GM18519 (cell line): ENCODE data around the gene NDUFA12.
A peak's percentile ranks its signal among the peaks of the same experiment; 100 is the strongest.
"Not testable (repeated sequence)": the region's sequence is repeated elsewhere in the genome, so short reads cannot be mapped to it uniquely, and the experiment has no call there.

ENCODE experiments used
- ATAC-seq: cut with Tn5 transposase; IDR thresholded peaks from one replicate; pipeline ENCODE4 v1.9.1; 2021; ENCODE audit warnings: mild to moderate bottlenecking, moderate library complexity; ENCODE audit not compliant: unreplicated experiment, low FRiP score

The NDUFA12 gene

DNA sequence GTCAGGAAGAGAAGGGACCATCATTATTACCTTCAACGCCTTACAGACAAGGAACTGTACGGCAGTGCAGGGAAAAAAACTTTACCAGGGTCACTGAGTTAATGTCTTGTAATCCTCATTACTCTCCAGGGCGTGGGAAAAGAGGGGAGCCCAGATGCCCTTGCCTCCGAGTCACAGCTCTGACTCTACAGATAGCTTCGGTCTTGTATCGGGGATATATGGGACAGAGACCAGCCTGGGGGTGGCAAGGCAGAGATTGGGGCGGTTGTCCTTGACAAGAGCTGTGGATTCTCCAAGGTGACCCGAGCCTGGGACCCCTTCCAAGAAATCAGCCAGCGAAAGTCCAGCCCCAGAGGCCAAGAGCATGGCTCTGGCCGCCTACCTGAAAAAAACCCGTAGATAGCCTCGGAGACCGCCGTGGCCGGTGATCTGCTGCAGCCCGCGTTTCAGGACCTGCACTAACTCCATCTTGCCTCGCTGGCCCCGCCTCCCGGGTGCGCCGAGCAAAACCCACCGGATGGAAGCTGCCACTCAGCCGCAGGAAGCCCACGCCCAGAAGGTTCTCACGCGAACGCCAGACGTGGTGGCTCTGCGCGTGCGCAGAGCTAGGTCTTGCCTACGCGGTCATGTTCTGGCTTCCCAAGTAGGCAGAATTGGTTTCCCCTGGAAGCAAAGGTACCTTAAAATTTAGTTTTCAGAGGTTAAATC lies at the start of gene NDUFA12:
TSS of gene NDUFA12 (minus strand) at position 485 of the 708 bp plus-strand sequence. CDS start at position 468, 17 bp downstream.
- ATAC-seq = peak; percentile 97

DNA sequence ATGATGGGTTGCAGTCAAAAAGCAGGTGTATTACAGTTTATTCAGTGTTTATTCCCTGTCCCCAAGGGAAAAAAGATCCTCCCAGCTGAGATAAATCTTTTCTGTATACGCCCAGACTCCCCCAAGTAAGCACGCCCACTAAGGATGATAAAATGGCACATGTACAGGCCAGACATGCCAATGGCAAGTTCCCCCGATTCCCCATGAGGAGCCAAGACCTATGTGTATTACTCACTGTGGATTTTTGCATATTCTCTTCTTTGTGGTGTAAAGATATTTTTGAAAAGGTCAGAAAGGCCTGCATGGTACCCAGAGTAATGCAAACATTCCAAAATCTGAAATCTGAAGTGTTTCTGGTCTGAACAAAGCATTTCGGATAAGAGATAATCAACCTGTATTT lies 47.7 kb upstream of the NDUFA12 start:
- no peak for ATAC-seq

DNA sequence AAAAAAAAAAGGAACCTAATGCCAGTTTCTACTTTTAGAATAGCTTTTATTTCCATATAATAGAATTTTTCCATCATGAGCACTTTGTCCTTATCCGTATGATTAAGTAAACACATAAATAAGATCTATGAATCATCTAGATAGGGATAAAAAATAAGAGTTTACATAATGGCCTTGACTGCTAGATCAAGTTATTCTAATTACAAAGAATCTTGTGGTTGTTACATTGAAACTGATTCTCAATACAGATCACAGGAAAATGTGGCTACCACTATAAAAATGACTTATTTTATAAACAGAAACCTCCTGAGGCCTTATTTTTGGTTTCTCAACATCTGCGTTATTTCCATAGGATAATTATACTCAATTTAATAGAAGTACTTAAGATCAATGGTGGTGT lies 34.4 kb upstream of the NDUFA12 start:
- no peak for ATAC-seq

DNA sequence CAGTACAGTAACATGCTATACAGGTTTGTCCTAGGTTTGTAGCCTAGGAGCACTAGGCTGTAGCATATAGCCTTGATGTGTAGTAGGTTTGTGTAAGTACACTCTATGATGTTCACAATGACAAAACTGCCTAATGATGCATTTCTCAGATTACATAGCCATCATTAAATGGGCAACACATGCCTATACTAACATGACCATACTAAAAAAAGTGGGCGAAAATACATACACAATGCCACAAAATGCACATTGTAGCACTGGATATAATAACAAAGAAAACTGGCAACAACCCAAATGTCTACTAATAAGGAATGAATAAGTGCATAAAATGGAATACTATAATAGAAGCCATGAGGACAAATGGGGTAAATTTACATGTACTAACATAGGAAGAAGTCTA lies 31.3 kb upstream of the NDUFA12 start:
- ATAC-seq = no peak

DNA sequence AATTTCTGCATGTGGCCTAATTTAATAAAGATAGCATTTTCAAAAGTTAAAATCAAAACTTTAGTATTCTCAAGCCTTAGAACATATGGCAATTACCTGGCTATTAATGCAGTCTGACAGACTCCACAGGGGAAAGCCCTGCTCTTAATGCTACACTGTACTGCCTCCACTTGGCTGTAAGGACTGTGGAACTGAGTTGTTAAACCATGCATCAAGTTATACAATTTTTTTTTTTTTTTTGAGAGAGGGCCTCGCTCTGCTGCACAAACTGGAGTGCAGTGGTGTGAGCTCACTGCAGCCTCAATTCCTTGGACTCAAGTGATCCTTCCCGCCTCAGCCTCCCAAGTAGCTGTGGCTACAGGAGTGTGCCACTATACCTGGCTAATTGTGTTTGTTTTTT lies 19.0 kb upstream of the NDUFA12 start:
- ATAC-seq = no peak

DNA sequence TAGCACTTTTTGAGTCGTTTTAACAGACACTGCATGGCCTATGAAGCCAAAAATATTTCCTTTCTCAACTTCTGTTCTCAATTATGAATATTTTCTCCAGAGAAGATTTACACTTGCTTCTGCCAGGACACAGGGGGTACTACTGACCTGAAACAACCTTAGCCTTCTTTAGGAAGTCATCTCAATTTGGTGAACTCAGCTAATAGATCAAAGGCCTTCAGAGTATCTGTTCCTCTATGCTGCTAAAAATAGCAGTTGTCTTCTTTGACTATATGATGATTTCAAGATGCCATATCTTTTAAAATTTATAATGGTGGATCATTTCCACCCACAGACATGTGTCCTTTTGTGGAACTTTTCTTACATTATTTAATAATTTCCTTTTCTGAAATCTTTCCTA lies 14.0 kb upstream of the NDUFA12 start:
- ATAC-seq = no peak

DNA sequence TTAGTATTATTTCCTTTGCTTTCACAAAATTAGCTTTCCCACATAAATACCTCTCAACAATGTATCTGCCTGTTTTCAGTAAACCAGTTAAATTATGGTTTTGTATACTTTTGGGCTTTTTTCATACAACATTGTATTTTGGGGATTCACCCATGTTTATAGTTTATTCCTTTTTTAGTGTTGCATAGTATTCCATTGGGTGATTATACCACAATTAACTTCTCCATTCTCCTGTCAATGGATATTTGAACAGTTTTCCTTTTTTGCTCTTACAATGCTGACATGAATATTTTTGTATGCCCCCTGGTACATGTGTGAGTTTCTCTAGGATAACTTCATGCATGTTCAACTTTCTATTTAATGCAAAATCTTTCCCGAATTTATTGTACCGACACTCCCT lies 12.6 kb upstream of the NDUFA12 start:
- ATAC-seq = no peak

DNA sequence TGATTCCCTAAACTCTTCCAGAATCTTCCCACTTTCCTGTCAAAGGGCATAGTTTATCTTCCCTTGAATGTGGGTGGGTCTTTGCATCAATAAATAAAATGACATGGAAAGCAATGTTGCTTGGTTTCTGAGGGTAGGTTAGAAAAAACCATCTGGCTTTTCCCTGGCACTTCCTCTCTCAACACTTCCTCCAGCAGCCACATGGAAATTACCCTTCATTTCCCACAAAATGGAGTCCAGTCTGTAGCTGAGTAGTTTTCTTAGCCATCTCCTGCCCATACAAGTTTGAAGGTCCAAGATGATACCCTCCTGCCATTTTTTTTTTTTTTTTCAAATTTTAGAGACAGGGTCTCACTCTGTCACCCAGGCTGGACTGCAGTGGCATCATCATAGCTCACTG lies 11.1 kb upstream of the NDUFA12 start:
- ATAC-seq = no peak

DNA sequence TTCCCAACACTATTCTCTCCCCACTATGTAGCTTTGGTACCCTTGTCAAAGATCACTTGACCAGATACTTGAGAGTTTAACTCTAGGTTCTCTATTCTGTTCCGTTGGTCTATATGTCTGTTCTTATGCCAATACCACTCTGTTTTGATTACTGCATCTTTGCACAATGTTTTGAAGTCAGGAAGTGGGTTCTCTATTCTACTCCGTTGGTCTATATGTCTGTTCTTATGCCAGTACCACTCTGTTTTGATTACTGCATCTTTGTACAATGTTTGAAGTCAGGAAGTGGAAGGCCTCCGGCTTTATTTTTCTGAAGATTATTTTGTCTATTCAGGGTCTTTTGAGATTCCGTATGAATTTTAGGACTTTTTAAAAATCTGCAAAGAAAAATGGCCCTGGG lies 2.7 kb upstream of the NDUFA12 start:
- no peak for ATAC-seq

DNA sequence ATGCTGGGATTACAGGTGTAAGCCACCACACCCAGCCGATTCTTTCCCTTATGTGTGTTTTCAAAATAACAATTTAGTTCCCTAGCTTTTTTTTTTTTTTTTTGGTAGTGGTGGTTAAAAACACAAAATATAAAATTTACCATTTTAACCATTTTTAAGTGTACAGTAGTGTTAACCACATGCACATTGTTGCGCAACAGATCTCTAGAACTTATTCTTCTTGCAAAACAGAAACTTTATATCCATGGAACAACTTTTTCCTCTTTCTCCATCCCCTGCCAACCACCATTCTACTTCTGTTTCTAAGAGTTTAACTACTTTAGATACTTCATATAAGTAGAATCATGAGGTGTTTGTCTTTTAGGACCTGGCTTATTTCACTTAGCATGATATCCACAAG lies 1.1 kb upstream of the NDUFA12 start:
- no peak for ATAC-seq

DNA sequence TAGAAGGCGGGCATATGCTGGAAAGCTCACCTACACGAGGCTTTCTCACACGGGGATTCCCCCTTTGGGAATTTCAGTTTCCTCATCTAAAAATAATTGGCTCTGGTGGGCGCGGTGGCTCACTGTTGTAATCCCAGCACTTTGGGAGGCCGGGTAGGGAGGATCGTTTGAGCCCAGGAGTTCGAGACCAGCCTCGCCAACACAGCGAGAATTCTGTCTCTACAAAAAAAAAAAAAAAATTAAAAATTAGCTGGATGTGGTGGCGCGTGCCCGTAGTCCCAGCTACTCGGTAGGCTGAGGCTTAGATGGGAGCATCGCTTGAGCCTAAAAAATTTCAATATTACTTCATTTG lies 400 bp upstream of the NDUFA12 start:
- no peak for ATAC-seq

DNA sequence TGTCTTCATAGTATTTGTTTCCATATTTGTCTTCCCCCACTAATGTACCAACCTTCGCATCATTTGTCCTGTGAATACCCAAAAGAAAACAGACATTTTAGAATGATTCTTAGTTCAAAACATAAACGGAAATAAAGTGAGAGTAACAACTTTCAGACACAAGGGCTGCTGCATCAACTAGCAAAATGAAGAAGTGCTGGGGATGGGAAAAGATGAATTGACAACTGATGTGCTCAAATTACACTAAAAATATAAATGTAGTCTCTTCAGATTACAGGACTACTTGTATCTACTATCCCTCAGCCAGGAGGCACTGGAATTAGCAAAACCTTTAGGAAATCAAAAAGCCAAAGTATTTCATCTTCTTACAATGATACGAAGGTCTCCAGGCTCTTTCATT lies 743 bp downstream of the NDUFA12 start:
- no peak for ATAC-seq

DNA sequence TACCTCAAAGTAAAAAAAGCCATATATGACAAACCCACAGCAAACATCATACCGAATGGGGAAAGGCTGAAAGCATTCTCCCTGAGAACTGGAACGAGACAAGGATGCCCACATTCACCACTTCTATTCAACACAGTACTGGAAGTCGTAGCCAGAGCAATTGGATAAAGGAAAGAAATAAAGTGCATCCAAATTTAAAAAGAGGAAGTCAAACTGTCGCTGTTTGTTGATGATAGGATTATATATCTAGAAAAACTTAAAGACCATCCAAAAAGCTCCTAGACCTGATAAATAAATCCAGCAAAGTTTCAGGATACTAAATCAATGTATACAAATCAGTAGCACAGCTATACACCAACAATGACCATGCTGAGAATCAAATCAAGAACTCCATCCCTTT lies 5.2 kb downstream of the NDUFA12 start:
- ATAC-seq = no peak

DNA sequence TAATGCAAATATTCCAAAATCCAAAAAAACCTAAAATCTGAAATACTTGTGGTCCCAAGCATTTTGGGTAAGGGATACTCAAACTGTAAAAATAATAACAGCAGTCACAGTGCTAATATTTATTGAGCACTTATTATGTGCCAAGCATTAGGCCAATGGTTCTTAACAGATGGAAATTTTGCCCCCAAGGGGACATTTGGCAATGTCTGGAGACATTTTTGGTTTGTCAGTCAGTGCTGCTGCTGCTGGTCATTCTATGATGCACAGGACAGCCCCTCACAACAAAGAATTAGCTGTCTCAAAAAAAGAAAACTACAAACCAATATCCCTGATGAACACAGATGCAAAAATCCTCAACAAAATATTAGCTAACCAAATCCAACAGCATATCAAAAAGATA lies 5.8 kb downstream of the NDUFA12 start:
- ATAC-seq = no peak

DNA sequence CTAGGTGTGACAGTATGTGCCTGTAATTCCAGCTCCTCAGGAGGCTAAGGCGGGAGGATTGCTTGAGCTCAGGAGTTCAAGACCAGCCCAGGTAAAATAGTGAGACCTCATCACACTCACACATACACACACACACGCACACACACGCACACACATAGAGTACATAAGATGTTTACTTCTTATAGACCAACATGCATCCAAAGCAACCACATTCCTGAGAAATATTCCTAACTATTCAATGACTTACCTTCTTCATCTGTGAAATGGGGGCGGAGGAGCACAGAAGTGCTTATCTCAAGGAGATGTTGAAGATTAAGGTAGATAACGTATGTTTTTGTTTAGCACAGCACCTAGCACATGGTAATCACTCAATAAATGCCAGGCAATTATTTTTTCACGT lies 6.4 kb downstream of the NDUFA12 start:
- no peak for ATAC-seq

DNA sequence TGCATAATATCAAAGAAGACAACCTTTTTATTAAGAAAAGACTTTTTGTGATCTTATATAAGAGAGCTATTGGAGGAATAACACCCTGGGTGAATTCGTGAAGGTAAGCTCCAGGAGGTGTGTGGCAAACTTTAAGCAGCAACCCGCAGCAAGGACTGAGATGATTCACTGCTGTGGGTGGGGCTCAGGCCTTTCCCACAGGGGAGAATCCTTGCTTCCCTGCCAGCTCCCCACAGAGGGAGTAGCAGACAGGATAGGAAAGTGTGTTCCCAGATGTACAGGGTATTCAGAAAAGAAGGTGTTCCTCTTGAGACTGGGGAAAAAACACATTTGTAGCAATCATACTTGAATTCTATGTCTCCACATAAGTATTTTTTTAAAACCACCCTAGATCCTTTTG lies 9.2 kb downstream of the NDUFA12 start:
- no peak for ATAC-seq

DNA sequence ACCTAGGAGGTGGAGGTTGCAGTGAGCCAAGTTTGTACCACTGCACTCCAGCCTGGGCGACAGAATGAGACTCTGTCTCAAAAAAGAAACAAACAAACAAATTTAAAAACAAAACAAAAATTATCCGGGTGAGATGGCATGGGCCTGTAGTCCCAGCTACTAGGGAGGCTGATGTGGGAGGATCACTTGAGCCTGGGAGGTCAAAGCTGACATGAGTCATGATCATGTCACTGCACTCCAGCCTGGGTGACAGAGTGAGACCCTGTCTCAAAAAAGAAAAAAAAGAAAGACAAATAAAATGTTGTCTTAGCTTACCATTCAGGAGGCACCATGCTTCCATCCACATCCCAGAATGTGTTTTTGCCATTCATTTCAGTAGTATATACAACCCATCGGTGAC lies 9.6 kb downstream of the NDUFA12 start:
- ATAC-seq = not testable (repeated sequence)

DNA sequence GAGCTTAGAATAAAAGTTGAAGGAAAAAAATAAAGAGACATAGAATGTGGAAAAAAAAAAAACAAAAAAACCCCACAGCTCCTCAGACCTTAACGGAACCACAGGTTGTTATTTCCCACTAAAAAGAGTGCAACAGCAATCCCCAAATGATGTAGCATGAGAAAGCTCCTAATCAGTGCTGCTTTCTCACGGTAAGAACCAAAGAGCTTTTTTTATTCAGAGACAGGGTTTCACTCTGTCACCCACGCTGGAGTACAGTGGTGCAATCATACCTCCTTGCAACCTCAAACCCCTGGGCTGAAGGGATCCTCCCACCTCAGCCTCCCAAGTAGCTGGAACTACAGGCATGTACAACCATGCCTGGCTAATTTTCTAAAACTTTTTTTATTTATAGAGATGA lies 13.3 kb downstream of the NDUFA12 start:
- no peak for ATAC-seq

DNA sequence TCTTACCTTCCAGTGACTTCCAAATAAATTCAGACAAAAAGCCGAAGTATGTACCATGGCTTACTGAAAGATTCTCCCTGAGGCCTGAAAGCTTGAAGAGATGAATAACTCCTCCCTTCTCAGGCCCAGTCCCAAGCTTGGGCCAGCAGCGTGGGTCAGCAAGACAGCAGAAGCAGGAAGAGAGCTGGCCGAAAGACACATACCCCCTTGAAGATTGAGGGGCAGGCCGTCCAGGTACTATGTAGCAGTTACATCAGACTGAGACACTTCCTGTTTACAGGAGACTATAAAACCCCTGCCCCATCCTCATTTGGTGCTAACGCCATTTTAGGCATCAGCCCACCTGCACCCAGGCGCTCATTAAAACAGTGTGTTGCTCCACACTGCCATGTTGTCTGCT lies 15.0 kb downstream of the NDUFA12 start:
- no peak for ATAC-seq

DNA sequence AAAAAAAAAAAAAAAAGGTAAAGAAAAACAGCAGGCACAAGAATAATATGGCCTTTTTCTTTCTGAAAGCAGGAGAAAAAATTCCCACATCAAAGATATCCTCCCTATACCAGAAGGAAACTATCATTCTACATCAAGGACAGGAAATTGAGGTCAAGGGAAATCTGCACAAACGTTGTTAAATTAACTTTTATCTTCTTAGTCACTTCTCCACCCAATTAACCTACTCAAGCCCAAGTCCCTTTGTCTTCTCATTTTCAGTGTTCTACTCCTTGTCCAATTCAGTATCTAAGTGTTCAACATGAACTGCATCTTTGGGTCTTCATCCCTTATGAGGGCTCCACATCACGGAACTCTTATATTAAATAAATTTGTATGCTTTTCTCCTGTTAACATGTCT lies 15.7 kb downstream of the NDUFA12 start:
- ATAC-seq = no peak

DNA sequence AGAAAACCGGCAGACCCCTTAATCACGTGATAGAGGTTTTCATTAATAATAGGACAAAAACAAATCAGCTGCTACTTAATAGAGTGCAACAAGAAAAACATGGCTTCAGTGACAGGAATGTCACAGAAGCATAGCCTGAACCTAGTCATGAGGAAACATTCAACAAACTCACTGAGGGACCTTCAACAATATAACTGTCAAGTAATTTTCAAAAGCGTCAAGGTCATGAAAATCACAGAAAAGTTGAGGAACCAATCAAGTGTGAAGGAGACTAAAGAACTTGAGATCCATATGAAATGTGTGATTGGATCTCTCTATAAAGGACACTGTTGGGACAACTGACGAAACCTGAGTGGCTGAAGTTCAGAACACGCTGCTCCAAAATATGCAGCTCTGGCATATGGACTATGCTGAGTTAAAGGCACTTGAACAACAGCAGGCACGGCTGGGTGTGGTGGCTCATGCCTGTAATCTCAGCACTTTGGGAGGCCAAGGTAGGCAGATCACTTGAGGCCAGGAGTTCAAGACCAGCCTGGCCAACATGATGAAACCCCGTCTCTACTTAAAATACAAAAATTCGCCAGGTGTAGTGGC lies 16.3 kb downstream of the NDUFA12 start:
- no peak for ATAC-seq

DNA sequence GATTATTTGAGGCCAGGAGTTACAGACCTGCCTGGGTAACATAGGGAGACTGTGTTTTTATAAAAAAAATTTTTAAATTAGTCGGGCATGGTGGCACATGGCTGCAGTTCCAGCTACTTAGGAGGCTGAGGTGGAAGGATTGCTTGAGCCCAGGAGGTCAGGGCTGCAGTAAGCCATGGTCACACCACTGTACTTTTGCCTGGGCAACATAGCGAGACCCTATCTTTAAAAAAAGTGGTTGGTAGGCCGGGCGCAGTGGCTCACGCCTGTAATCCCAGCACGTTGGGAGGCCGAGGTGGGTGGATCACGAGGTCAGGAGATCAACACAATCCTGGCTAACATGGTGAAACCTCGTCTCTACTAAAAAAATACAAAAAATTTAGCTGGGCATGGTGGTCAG lies 18.4 kb downstream of the NDUFA12 start:
- ATAC-seq = not testable (repeated sequence)

DNA sequence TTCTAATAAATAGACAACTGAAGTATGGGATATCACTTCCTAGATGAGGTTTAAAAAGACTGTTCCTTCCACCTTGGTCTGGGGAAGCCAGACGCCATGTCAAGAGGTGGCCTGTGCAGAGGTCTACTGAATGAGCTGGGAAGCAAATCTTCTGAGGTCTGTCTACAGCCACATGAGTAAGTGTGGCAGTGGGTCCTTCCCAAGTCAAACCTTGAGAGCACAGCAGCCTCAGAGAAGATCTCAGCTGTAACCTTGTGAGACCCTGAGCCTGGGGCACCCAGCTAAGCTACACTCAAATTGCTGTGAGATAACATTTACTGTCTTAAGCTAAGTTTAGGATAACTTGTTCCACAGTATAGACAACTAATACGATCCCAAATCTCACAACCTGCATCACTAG lies 20.2 kb downstream of the NDUFA12 start:
- no peak for ATAC-seq
